GM12864 (cell line): ENCODE data around the gene SHC3.

Experiments
- DNase-seq: peaks from one replicate; pipeline ENCODE4 v3.0.0-alpha.2; 2011; ENCODE audit warnings: low read depth
- H3K4me3 ChIP-seq: 2 replicates; pipeline ENCODE4 v1.5.1; 2011; ENCODE audit warnings: mild to moderate bottlenecking, low read depth, low read length, control low read depth
- CTCF ChIP-seq: IDR thresholded peaks from 2 replicates; pipeline ENCODE4 v1.5.1; 2011; ENCODE audit warnings: low read depth, mild to moderate bottlenecking, moderate library complexity, low read length, control low read depth, inconsistent platforms; ENCODE audit errors: missing control alignments

The SHC3 gene

DNA sequence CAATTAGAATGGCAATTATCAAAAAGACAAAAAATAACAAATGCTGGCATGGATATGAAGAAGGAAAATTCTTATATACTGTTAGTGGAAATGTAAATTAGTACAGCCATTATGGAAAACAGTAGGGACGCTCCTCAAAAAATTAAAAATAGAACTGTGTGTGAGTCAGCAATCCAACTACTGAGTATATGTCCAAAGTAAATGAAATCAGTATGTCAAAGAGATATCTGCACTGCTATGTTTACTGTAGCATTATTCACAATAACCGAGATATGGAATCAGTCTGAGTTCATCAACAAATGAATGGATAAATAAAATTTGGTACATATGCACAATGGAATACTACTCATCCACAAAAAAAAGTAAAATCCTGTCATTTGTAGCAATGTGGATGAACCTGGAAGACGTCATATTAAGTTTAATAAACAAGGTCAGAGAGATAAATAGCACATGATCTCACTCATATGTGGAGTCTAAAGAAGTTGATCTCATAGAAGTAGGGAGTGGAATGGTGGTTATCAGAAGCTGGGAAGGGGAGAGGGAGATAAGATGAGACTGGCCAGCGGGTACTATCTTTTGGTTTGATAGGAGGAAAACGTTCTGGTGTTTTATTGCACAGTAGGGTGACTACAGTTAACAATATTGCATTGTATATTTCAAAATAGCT is 16.6 kb upstream of the SHC3 start:
- H3K4me3 ChIP-seq = no peak overlapping the region
- DNase-seq = no peak
- TF ChIP-seq CTCF = no peak

GRCh38 chr9:89194421-89195130 is 16.0 kb upstream of the SHC3 start:
- no peak for TF ChIP-seq CTCF
- no peak overlapping the region for H3K4me3 ChIP-seq
- DNase-seq = no peak

- no peak for DNase-seq
- no peak for TF ChIP-seq CTCF
- H3K4me3 ChIP-seq = no peak overlapping the region
These were observed 12.4 kb upstream of the SHC3 start for GRCh38 chr9:89191004-89191403.

DNA sequence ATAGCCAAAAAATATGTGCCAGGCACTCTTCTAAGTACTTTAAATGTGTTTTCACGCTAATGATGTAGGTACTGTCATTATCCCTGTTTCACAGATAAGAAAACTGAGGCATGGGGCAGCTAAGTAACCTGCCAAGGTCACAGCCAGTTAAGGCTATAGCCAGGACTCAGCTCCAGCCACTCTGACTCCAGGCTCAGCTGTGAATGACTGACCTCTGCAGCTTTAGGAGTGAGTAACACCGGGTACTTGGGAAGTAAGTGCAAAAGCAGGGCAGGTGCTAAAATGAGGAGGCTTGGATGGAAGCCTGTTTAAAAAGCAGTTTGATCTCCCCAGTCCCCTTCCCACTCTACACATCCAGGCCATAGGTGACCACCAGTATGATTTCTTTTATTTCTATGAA is 10.6 kb upstream of the SHC3 start:
- TF ChIP-seq CTCF = no peak
- H3K4me3 ChIP-seq = no peak overlapping the region
- no peak for DNase-seq

GRCh38 chr9:89187950-89188349 is 9.3 kb upstream of the SHC3 start:
- no peak for DNase-seq
- TF ChIP-seq CTCF = no peak
- no peak overlapping the region for H3K4me3 ChIP-seq

DNA sequence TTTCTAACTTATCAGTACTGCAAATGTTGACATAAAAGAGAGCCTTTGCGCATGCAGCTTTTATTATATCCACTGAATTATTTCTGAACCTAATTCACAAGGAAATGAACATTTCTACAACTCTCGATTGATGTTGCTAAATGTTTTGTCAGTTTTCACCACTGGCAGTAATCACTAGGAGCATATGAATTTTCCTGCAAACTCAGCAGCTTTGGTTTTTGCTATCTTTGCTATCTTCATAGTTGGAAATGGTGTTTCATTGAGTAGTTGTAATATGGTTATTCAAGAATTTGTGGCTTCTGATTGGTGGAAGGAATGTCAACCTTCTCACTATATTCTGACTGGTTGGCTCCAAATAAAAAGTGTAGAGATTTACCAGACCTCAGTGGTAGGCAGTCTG is 8.9 kb upstream of the SHC3 start:
- no peak for TF ChIP-seq CTCF
- no peak for DNase-seq
- no peak overlapping the region for H3K4me3 ChIP-seq

GRCh38 chr9:89186960-89187359 is 8.3 kb upstream of the SHC3 start:
- TF ChIP-seq CTCF = no peak
- no peak for DNase-seq
- H3K4me3 ChIP-seq = no peak overlapping the region
